ENCODE measurements around the gene ABCD3. TPM values are rescaled to one million over a fixed set of nuclear protein-coding genes. Genes with fewer than 3 reads are reported as not detected.
A peak's percentile ranks its signal among the peaks of the same experiment; 100 is the strongest.
"Not testable (repeated sequence)": the region's sequence is repeated elsewhere in the genome, so short reads cannot be mapped to it uniquely, and the experiment has no call there.

ABCD3 gene
- total RNA-seq, 1 experiment from 2014 or later: 25.0 TPM

- DNase-seq (ENCODE audit: low spot score): no peak
These were observed 126.7 kb downstream of the ABCD3 start for GRCh38 chr1:94544706-94545490.

- DNase-seq (ENCODE audit: low spot score): no peak
These were observed 131.5 kb downstream of the ABCD3 start for GRCh38 chr1:94549706-94550105.

GRCh38 chr1:94550396-94550795 lies 132.2 kb downstream of the ABCD3 start:
- DNase-seq (ENCODE audit: low spot score): no peak

GRCh38 chr1:94550800-94551241 lies 132.6 kb downstream of the ABCD3 start:
- DNase-seq (ENCODE audit: low spot score): no peak

- no peak for DNase-seq (ENCODE audit: low spot score)
These were observed 133.3 kb downstream of the ABCD3 start for GRCh38 chr1:94551449-94551848.

GRCh38 chr1:94552071-94552586 lies 133.9 kb downstream of the ABCD3 start:
- no peak for DNase-seq (ENCODE audit: low spot score)

GRCh38 chr1:94553323-94553730 lies 135.1 kb downstream of the ABCD3 start:
- DNase-seq (ENCODE audit: low spot score): no peak

- no peak for DNase-seq (ENCODE audit: low spot score)
These were observed 135.7 kb downstream of the ABCD3 start for GRCh38 chr1:94553931-94554330.

GRCh38 chr1:94554580-94554979 lies 136.4 kb downstream of the ABCD3 start:
- no peak for DNase-seq (ENCODE audit: low spot score)

GRCh38 chr1:94555091-94555490 lies 136.9 kb downstream of the ABCD3 start:
- no peak for DNase-seq (ENCODE audit: low spot score)

- DNase-seq (ENCODE audit: low spot score): no peak
These were observed 141.7 kb downstream of the ABCD3 start for GRCh38 chr1:94559921-94560320.

- no peak for DNase-seq (ENCODE audit: low spot score)
These were observed 142.1 kb downstream of the ABCD3 start for GRCh38 chr1:94560333-94560732.

- DNase-seq (ENCODE audit: low spot score): peak; percentile 60
These were observed 144.5 kb downstream of the ABCD3 start for GRCh38 chr1:94562519-94563260.

GRCh38 chr1:94565901-94566300 lies 147.7 kb downstream of the ABCD3 start:
- no peak for DNase-seq (ENCODE audit: low spot score)

- not testable (repeated sequence) for DNase-seq (ENCODE audit: low spot score)
These were observed 148.2 kb downstream of the ABCD3 start for GRCh38 chr1:94566436-94566835.

- DNase-seq (ENCODE audit: low spot score): not testable (repeated sequence)
These were observed 149.9 kb downstream of the ABCD3 start for GRCh38 chr1:94567975-94568607.

Other genes with a start within 250 kb of the ABCD3 start
- 18.6 and 22.6 TPM in 2 replicates for gene ARHGAP29, start 180.8 kb upstream of the ABCD3 start, total RNA-seq (2014; rRNA removed; shearing (Covaris generic))
- gene F3, start 123.4 kb downstream of the ABCD3 start, total RNA-seq (2014; rRNA removed; shearing (Covaris generic)): 5.5 TPM in 2 replicates